ENCODE measurements around the gene KIR3DL2.
"Not testable (repeated sequence)": the region's sequence is repeated elsewhere in the genome, so short reads cannot be mapped to it uniquely, and the experiment has no call there.

DNA sequence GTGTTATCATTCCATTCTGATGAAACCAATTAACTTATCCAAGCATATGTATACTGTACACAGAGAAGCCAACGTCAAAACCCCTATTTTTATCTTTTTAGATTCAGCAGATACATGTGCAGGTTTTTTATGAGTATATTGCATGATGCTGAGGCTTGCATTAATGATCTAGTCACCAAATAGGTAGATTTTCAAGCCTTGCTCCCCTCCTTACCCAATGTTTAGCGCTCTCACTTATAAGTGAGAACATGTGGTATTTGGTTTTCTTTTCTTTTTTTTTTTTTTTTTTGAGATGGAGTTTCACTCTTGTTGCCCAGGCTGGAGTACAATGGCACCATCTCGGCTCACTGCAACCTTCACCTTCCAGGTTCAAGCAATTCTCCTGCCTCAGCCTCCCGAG, 54.0 kb downstream of the KIR3DL2 start:
- TF ChIP-seq, protein P1, sequence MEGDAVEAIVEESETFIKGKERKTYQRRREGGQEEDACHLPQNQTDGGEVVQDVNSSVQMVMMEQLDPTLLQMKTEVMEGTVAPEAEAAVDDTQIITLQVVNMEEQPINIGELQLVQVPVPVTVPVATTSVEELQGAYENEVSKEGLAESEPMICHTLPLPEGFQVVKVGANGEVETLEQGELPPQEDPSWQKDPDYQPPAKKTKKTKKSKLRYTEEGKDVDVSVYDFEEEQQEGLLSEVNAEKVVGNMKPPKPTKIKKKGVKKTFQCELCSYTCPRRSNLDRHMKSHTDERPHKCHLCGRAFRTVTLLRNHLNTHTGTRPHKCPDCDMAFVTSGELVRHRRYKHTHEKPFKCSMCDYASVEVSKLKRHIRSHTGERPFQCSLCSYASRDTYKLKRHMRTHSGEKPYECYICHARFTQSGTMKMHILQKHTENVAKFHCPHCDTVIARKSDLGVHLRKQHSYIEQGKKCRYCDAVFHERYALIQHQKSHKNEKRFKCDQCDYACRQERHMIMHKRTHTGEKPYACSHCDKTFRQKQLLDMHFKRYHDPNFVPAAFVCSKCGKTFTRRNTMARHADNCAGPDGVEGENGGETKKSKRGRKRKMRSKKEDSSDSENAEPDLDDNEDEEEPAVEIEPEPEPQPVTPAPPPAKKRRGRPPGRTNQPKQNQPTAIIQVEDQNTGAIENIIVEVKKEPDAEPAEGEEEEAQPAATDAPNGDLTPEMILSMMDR (IDR thresholded peaks at IDR 0.05), result not testable (repeated sequence)
- not testable (repeated sequence) for TF ChIP-seq YY1 (IDR thresholded peaks at IDR 0.05; ENCODE audit: low read depth); POLR2AphosphoS5 (IDR thresholded peaks at IDR 0.05; ENCODE audit: low read depth, low read length); RFX5 (IDR thresholded peaks at IDR 0.05; ENCODE audit: low read length); RXRA (IDR thresholded peaks at IDR 0.05; ENCODE audit: borderline replicate concordance, low read depth); EP300 (IDR thresholded peaks at IDR 0.05; ENCODE audit: borderline replicate concordance in 1 of 2, low read depth in 1 of 2, low read length in 1 of 2)
- TF ChIP-seq, protein P2, sequence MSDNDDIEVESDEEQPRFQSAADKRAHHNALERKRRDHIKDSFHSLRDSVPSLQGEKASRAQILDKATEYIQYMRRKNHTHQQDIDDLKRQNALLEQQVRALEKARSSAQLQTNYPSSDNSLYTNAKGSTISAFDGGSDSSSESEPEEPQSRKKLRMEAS (IDR thresholded peaks at IDR 0.05; ENCODE audit: low read depth), result not testable (repeated sequence)
- TF ChIP-seq, protein P3, sequence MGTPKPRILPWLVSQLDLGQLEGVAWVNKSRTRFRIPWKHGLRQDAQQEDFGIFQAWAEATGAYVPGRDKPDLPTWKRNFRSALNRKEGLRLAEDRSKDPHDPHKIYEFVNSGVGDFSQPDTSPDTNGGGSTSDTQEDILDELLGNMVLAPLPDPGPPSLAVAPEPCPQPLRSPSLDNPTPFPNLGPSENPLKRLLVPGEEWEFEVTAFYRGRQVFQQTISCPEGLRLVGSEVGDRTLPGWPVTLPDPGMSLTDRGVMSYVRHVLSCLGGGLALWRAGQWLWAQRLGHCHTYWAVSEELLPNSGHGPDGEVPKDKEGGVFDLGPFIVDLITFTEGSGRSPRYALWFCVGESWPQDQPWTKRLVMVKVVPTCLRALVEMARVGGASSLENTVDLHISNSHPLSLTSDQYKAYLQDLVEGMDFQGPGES (IDR thresholded peaks at IDR 0.05; ENCODE audit: low read depth, low read length), result not testable (repeated sequence)
